Stimulated activated CD4-positive, alpha-beta T cell treated with anti-CD3 and anti-CD28 coated beads, Interleukin-1b, Interleukin-23, amount 100 ng/mL, for 48 hours (primary cell): ENCODE results near the gene KSR2.

Experiments used
- DNase-seq: peaks from one replicate; pipeline ENCODE4 v3.0.0-alpha.2; 2020

KSR2 gene

GRCh38 chr12:117439531-117440001 lies 529.2 kb downstream of the KSR2 start:
- no peak for DNase-seq

GRCh38 chr12:117438809-117439208 lies 530.0 kb downstream of the KSR2 start:
- no peak for DNase-seq

- DNase-seq: no peak
Measured at GRCh38 chr12:117437516-117438255, 531.1 kb downstream of the KSR2 start.

GRCh38 chr12:117433878-117434277 lies 534.9 kb downstream of the KSR2 start:
- no peak for DNase-seq

- no peak for DNase-seq
Measured at GRCh38 chr12:117430246-117430645, 538.5 kb downstream of the KSR2 start.

GRCh38 chr12:117427211-117427610 lies 541.6 kb downstream of the KSR2 start:
- DNase-seq: no peak

GRCh38 chr12:117421987-117422386 lies 546.8 kb downstream of the KSR2 start:
- DNase-seq: no peak

GRCh38 chr12:117421068-117421752 lies 547.6 kb downstream of the KSR2 start:
- DNase-seq: no peak

GRCh38 chr12:117417004-117417403 lies 551.8 kb downstream of the KSR2 start:
- no peak for DNase-seq

- no peak for DNase-seq
Measured at GRCh38 chr12:117412465-117413188, 556.2 kb downstream of the KSR2 start.

- no peak for DNase-seq
Measured at GRCh38 chr12:117409286-117409685, 559.5 kb downstream of the KSR2 start.

GRCh38 chr12:117408161-117408791 lies 560.5 kb downstream of the KSR2 start:
- no peak for DNase-seq

- no peak for DNase-seq
Measured at GRCh38 chr12:117404940-117405339, 563.9 kb downstream of the KSR2 start.

- no peak for DNase-seq
Measured at GRCh38 chr12:117404203-117404853, 564.5 kb downstream of the KSR2 start.

GRCh38 chr12:117403586-117404139 lies 565.1 kb downstream of the KSR2 start:
- no peak for DNase-seq
